Measurements from ENCODE around the gene SLC12A5. TPM values are rescaled to one million over a fixed set of nuclear protein-coding genes. Genes with fewer than 3 reads are reported as not detected.

SLC12A5 gene
- total and polyA plus RNA-seq, 2 donors (not counting 1 experiment from before 2014, with no cell fraction given), result 0.32 TPM; not detected in 1

DNA sequence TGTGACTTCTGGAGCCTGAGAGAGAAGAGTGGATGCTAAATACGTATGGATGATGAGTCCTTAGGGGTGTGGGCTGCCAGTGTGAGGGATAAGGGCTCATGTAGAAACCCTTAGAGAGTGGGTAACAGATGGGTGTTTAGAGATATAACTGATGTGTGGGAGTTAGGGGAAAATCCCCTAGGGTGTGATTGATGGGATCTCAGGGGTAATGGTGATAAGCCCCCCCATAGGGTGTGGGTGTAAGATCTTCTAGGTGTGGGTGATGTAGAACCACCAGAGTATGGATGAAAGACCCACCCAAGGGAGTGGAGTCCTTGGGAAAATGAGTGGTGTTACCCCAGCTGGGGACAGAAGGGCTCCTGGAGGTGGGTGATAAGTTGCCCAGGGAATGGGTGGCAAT, 26.3 kb downstream of the SLC12A5 start:
- peaks cover 36% of the 10 kb centered on the region for H3K27me3 Mint-ChIP-seq

More for the DNA sequence above, 26.3 kb downstream of the SLC12A5 start:
- H3K4me1 Mint-ChIP-seq, result peaks cover 24% of the 10 kb centered on the region
- WGBS (ENCODE audit: insufficient coverage), result 90% methylated on average over 1 of the region's 1 CpG
- no peaks in the 10 kb centered on the region for H3K36me3 ChIP-seq (replicated peaks in 1 of 2; ENCODE audit: control extremely low read depth in 1 of 2, control insufficient read depth in 1 of 2, extremely low read depth in 1 of 2, insufficient read depth in 2 of 2, low read length in 1 of 2)
- no peak overlapping the region for H3K4me3 Mint-ChIP-seq
- H3K79me2 ChIP-seq (ENCODE audit: control insufficient read depth, insufficient read depth, low read length), result no peaks in the 10 kb centered on the region
- no peak overlapping the region for H3K27ac ChIP-seq (ENCODE audit: low read length in 2 of 2)
- H3K4me3 ChIP-seq (ENCODE audit: control extremely low read depth in 1 of 5, extremely low read depth in 1 of 5, insufficient read depth in 1 of 5, low read depth in 2 of 5, low read length in 4 of 5), result no peak overlapping the region
- peaks cover 31% of the 10 kb centered on the region for H4K20me1 ChIP-seq (ENCODE audit: control insufficient read depth, insufficient read depth, low read length, poor library complexity, severe bottlenecking)
- H3K27ac Mint-ChIP-seq, result no peak overlapping the region
- intact Hi-C loops (cut with micrococcal nuclease), result no loop called here
- peaks cover 23 to 29% of the 10 kb centered on the region in 2 donors for H3K4me1 ChIP-seq (ENCODE audit: control insufficient read depth in 2 of 2, insufficient read depth in 2 of 2, low read length in 2 of 2)
- H2AFZ ChIP-seq (ENCODE audit: insufficient read depth, low read depth, low read length, poor library complexity, severe bottlenecking), result no peak overlapping the region
- H3K27me3 ChIP-seq (replicated peaks in 1 of 4; ENCODE audit: control extremely low read depth in 1 of 4, control insufficient read depth in 3 of 4, insufficient read depth in 4 of 4, low read length in 3 of 4), result peaks cover 0 to 36% (median 9%) of the 10 kb centered on the region in 4 experiments
- no peak overlapping the region for H3K9ac ChIP-seq (ENCODE audit: low read length)
- DNase-seq (no peak), ATAC-seq (ENCODE audit: low read depth) (no peak)
- POLR2A ChIA-PET, result no interaction called here
- CTCF ChIA-PET, result interaction anchor here (0.6 to 0.9 kb wide), 2 partner anchors 77 to 1345 kb away, joined by 3 read pairs; no protein-coding TSS in a partner anchor
- H3K9me3 Mint-ChIP-seq (ENCODE audit: insufficient read depth), result no peaks in the 10 kb centered on the region
- peaks cover 0 to 26% (median 0%) of the 10 kb centered on the region in 3 donors for H3K9me3 ChIP-seq (ENCODE audit: control extremely low read depth in 1 of 3, control insufficient read depth in 2 of 3, insufficient read depth in 1 of 3, low read length in 2 of 3)
- TF ChIP-seq, protein P1, sequence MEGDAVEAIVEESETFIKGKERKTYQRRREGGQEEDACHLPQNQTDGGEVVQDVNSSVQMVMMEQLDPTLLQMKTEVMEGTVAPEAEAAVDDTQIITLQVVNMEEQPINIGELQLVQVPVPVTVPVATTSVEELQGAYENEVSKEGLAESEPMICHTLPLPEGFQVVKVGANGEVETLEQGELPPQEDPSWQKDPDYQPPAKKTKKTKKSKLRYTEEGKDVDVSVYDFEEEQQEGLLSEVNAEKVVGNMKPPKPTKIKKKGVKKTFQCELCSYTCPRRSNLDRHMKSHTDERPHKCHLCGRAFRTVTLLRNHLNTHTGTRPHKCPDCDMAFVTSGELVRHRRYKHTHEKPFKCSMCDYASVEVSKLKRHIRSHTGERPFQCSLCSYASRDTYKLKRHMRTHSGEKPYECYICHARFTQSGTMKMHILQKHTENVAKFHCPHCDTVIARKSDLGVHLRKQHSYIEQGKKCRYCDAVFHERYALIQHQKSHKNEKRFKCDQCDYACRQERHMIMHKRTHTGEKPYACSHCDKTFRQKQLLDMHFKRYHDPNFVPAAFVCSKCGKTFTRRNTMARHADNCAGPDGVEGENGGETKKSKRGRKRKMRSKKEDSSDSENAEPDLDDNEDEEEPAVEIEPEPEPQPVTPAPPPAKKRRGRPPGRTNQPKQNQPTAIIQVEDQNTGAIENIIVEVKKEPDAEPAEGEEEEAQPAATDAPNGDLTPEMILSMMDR (IDR thresholded peaks at IDR 0.05), result no peak
- TF ChIP-seq EZH2 (IDR thresholded peaks at IDR 0.05; ENCODE audit: borderline replicate concordance, insufficient read depth, low read depth, low read length, poor library complexity, severe bottlenecking), result no peak
- H3K4me2 ChIP-seq (replicated peaks; ENCODE audit: low read depth, low read length, poor library complexity, severe bottlenecking), result no peak overlapping the region
